Activated CD4-positive, alpha-beta T cell treated with anti-CD3 and anti-CD28 coated beads for 24 hours (primary cell): ENCODE results near the gene CCDC146.
"Not testable (repeated sequence)": the region's sequence is repeated elsewhere in the genome, so short reads cannot be mapped to it uniquely, and the experiment has no call there.

ENCODE experiments used
- DNase-seq, 2 donors: peaks; one replicate each; pipeline ENCODE4 v3.0.0-alpha.2; 2020; ENCODE audit warnings: low read depth in 2 of 2

CCDC146 gene

GRCh38 chr7:77246026-77246640 is 123.7 kb downstream of the CCDC146 start:
- no peak for DNase-seq

- peak; percentile 90 for DNase-seq
Observed at GRCh38 chr7:77247206-77247850, 124.9 kb downstream of the CCDC146 start.

GRCh38 chr7:77248154-77248553 is 125.7 kb downstream of the CCDC146 start:
- no peak for DNase-seq

GRCh38 chr7:77252506-77252905 is 130.1 kb downstream of the CCDC146 start:
- DNase-seq, result no peak

GRCh38 chr7:77253151-77253550 is 130.7 kb downstream of the CCDC146 start:
- DNase-seq, result no peak

GRCh38 chr7:77254429-77254828 is 132.0 kb downstream of the CCDC146 start:
- DNase-seq, result no peak

GRCh38 chr7:77254915-77255314 is 132.5 kb downstream of the CCDC146 start:
- DNase-seq, result no peak

- no peak for DNase-seq
Observed at GRCh38 chr7:77258014-77258413, 135.6 kb downstream of the CCDC146 start.

- DNase-seq, result no peak
Observed at GRCh38 chr7:77258593-77258992, 136.2 kb downstream of the CCDC146 start.

- no peak for DNase-seq
Observed at GRCh38 chr7:77262316-77262715, 139.9 kb downstream of the CCDC146 start.

- DNase-seq, result no peak
Observed at GRCh38 chr7:77265666-77266065, 143.3 kb downstream of the CCDC146 start.

GRCh38 chr7:77266291-77266794 is 143.9 kb downstream of the CCDC146 start:
- DNase-seq, result no peak

GRCh38 chr7:77269360-77270093 is 147.1 kb downstream of the CCDC146 start:
- DNase-seq, result no peak

GRCh38 chr7:77270094-77270480 is 147.7 kb downstream of the CCDC146 start:
- no peak for DNase-seq

- DNase-seq, result no peak
Observed at GRCh38 chr7:77271766-77272165, 149.4 kb downstream of the CCDC146 start.

- not testable (repeated sequence) for DNase-seq
Observed at GRCh38 chr7:77275663-77276062, 153.2 kb downstream of the CCDC146 start.

- no peak for DNase-seq
Observed at GRCh38 chr7:77276120-77276519, 153.7 kb downstream of the CCDC146 start.

GRCh38 chr7:77281780-77282478 is 159.5 kb downstream of the CCDC146 start:
- DNase-seq, result no peak

- no peak for DNase-seq
Observed at GRCh38 chr7:77282897-77283296, 160.5 kb downstream of the CCDC146 start.

GRCh38 chr7:77284005-77284404 is 161.6 kb downstream of the CCDC146 start:
- DNase-seq, result no peak

- no peak for DNase-seq
Observed at GRCh38 chr7:77284616-77285015, 162.2 kb downstream of the CCDC146 start.

GRCh38 chr7:77288676-77289320 is 166.4 kb downstream of the CCDC146 start:
- DNase-seq, result no peak
